HG03575 (cell line): ENCODE measurements around the gene LRRK2.
"Not testable (repeated sequence)": the region's sequence is repeated elsewhere in the genome, so short reads cannot be mapped to it uniquely, and the experiment has no call there.

Experiments
- ATAC-seq: cut with Tn5 transposase; IDR thresholded peaks from one replicate; pipeline ENCODE4 v1.9.1; 2021; ENCODE audit not compliant: unreplicated experiment, insufficient number of reproducible peaks, low FRiP score; ENCODE audit errors: extremely low read depth

The LRRK2 gene

GRCh38 chr12:40209886-40210285 lies 14.9 kb upstream of the LRRK2 start:
- ATAC-seq: no peak

- not testable (repeated sequence) for ATAC-seq
These were observed 13.6 kb upstream of the LRRK2 start for GRCh38 chr12:40211186-40211585.

GRCh38 chr12:40212566-40212965 lies 12.2 kb upstream of the LRRK2 start:
- ATAC-seq: no peak

DNA sequence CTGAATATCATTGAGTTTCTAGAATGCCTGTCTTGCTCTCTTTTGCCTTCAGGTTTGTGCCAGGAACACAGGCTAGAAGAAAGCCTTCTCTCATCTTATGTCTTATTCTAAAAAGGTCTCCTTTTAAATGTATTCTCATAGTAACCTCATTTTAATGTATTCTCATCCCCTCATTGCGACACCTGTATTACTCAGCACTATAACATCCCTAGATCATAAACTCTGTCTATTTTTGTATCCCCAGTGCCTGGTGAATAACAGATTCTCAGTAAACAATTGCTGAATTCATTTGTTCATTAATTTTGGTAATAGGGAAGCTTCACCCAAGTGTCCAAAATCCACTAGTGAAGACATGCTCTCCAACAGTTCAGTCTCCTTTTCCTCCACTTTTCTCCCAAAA lies 8.8 kb upstream of the LRRK2 start:
- no peak for ATAC-seq

GRCh38 chr12:40216516-40217288 lies 8.1 kb upstream of the LRRK2 start:
- ATAC-seq: no peak

- ATAC-seq: no peak
These were observed 5.0 kb upstream of the LRRK2 start for GRCh38 chr12:40219760-40220159.

GRCh38 chr12:40222247-40222646 lies 2.5 kb upstream of the LRRK2 start:
- ATAC-seq: no peak

GRCh38 chr12:40223646-40224045 lies 1.2 kb upstream of the LRRK2 start:
- no peak for ATAC-seq

DNA sequence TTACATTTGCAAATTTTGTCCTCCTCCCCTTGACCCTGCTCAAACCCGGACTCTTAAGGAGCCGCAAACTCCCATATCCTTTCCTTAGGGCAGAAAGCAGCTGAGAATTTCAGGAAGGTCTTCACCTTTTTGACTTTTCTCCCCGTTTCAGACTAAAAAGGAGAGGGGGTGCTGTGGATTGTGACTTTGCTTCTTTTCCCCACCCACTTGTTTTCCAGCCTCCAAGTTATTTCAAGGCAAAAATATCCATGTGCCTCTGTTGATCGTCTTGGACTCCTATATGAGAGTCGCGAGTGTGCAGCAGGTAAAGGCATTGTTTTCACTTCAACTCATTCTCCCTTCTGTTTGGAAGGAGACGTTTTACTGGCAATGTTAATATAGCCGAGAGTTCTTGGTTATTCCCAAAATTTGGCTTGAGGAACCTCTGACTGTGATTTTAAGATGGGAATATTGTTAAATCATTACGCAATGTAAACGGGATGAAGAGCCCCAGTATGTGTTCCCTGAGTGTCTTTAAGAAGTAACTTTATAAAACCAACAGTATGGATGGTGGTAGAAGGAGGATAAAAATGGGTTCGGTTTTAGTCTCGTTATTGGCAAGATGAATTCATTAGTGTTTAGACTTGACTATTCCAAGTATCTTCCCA lies 663 bp downstream of the LRRK2 start:
- no peak for ATAC-seq

- peak; percentile 75 for ATAC-seq
These were observed 1.3 kb downstream of the LRRK2 start for GRCh38 chr12:40225984-40226602.

GRCh38 chr12:40226705-40227104 lies 1.9 kb downstream of the LRRK2 start:
- ATAC-seq: no peak

DNA sequence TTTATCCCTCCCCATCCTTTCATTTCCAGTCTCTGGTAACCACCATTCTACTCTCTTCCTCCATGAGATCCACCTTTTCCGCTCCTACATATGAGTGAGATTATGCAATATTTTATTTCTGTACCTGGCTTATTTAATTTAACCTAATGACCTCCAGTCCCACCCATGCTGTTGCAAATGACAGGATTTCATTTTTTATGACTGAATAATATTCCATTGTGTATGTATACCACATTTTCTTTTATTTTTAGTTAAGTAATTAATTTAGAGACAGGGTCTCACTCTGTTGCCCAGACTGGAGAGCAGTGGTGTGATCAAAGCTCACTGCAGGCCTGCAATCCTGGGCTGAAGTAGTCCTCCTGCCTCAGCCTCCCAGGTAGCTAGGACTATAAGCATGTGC lies 2.6 kb downstream of the LRRK2 start:
- ATAC-seq: no peak

- no peak for ATAC-seq
These were observed 3.9 kb downstream of the LRRK2 start for GRCh38 chr12:40228727-40229126.

DNA sequence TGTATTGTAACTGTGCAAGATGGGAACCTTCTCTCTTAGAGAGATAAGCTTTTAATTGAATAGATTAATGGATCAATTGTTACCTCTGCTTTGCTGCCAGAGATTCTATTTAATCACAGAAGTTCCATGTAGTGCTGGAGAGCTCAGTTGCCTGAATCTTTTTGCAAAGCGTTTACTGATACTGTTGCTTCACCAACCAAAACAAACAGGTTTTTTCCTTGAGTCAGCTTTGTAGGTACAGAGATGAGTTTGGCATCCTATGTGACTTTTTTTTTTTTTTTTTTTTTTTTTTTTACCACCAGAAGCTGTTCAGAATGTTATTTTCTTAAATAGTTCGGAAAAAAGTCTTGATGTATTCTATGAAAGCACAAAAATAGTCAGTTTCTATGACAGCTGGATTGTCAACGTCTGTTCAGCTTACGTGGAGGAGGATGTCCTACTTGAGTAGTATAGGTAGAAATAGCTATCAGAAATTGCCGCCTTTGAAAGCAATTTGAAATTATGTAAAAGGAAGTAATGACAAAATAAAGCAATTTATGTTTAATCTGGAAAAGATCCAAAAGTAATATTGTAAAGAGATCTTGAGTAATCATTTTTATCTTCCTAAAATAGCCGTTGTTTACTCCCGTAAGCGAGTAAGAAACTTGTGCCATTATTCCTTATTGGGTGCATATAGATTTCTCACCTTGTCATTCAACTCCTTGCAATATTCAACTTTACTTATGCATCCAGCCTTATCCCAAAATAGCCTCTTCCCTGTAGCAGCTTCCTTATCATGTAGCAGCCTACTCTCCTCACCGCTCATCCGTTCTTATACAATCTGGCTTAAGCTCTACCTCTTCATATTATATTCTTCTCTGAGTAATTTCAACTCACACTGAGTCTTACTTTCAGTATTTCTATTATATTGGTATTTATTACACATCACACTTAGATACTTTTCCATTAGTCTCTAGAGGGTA lies 5.2 kb downstream of the LRRK2 start:
- ATAC-seq: no peak

DNA sequence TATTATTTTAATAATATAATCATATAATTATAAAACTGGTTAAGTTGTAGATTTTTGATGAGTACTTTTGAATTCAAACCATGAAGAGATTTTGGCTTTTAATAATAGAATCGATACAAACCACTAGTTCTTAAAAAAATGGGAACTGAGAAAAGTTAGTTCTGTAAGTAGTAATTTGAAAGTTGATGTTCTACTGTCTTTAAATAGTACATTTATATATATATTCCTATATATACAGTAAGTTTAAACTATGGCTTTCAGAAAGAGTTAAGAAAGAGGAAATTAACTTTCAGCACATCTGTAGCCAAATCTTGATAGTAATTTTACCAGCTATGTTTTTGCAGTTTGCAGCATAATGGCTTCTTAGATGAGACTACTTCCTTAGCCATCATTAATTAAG lies 7.8 kb downstream of the LRRK2 start:
- ATAC-seq: peak; percentile 75

- ATAC-seq: no peak
These were observed 9.1 kb downstream of the LRRK2 start for GRCh38 chr12:40233741-40234367.

GRCh38 chr12:40236357-40236850 lies 11.6 kb downstream of the LRRK2 start:
- ATAC-seq: no peak

DNA sequence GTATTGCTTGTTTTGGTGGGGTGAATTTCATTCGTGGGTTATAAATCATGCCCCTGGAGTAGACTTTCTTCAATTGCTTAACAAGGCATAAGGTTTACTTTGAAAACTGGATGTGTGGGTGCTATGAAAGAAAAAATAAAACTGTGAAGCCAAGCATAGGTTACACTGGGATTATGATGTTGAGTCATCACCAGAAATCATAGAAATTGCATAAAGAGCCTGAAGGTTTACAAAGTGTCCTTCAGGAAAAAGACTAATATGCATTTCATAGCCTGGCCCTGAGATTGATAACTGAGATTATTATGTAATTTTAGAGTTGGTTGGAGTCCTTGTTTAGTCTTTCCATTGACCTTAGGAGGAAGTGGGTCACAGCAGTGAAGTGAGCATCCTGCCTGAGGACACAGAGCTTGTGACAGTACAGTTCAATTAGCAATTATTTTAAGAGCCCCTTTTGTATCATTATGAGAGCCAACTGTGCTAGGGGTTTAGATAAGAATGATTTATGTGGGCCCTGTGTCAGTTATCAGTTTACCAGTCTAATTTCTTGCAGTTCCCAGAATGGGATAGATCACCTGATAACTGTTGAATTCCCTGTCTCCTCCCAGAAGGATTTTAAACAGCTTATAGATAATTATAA lies 13.6 kb downstream of the LRRK2 start:
- ATAC-seq: no peak
